Measurements from ENCODE around the gene C2orf74. TPM values are rescaled to one million over a fixed set of nuclear protein-coding genes. Genes with fewer than 3 reads are reported as not detected.

C2orf74 gene
- total RNA-seq, 1 experiment from 2014 or later = 8.0 TPM

DNA sequence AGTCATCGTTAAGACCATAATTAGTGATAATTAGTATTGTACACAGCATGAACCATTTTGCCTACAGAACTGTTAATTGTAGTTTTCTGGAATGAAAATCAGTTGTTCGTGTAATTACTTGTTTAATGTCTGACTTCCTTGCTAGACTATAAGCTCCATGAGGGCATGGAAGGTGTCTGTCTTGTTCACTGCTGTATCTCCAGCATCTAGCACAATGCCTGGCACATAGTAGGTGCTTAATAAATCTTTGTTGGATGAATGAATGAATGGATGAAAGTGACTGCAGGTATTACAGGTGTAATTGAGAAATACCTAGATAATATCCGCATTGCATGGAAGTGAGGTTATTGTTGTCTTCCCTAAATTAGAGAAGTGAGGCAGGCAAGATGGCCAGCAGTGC, 21.8 kb downstream of the C2orf74 start:
- Histone ChIP-seq H3K79me1 (ENCODE audit: insufficient read depth, low read depth, low read length, poor library complexity, severe bottlenecking) (no peaks in the 10 kb centered on the region), H4K20me1 (ENCODE audit: control insufficient read depth, insufficient read depth, insufficient read length) (no peaks in the 10 kb centered on the region), H3K27me3 (ENCODE audit: insufficient read depth, low read length) (no peaks in the 10 kb centered on the region), H2BK5ac (ENCODE audit: insufficient read length, low read length) (no peak overlapping the region), H3K14ac (ENCODE audit: insufficient read depth, low read length) (no peak overlapping the region), H3K18ac (ENCODE audit: insufficient read length, low read depth, low read length) (no peak overlapping the region), H2BK15ac (ENCODE audit: low read depth, low read length) (no peak overlapping the region), H3K79me2 (ENCODE audit: insufficient read depth, low read length) (no peaks in the 10 kb centered on the region), H2BK120ac (ENCODE audit: low read depth, low read length, poor library complexity, severe bottlenecking) (no peak overlapping the region), H2AFZ (ENCODE audit: low read length) (no peak overlapping the region), H3T11ph (ENCODE audit: low read length) (no peak overlapping the region), H4K8ac (replicated peaks; ENCODE audit: insufficient read length, low read depth, low read length) (no peak overlapping the region), H3K27ac (ENCODE audit: insufficient read length, low read depth, low read length) (no peak overlapping the region), H3K23ac (ENCODE audit: insufficient read length, low read depth, low read length) (no peak overlapping the region), H4K91ac (ENCODE audit: insufficient read length, low read depth, low read length) (no peak overlapping the region), H3K4ac (ENCODE audit: low read depth, low read length) (no peak overlapping the region), H4K5ac (ENCODE audit: insufficient read length, low read depth, low read length) (no peak overlapping the region), H3K9me3 (ENCODE audit: control insufficient read depth, low read depth, low read length) (no peaks in the 10 kb centered on the region), H3K4me2 (ENCODE audit: insufficient read depth, insufficient read length, low read length) (no peak overlapping the region), H3K56ac (ENCODE audit: insufficient read length, low read depth, low read length) (no peak overlapping the region), H3K4me1 (ENCODE audit: insufficient read depth, low read length) (peaks cover 8% of the 10 kb centered on the region; the same call in 1 of the 2 replicates), H2AK5ac (ENCODE audit: insufficient read length, low read length) (no peak overlapping the region), H3K23me2 (ENCODE audit: insufficient read length, low read depth, low read length, poor library complexity, severe bottlenecking) (no peaks in the 10 kb centered on the region), H3K9ac (ENCODE audit: extremely low read depth, insufficient read length, low read length) (no peak overlapping the region), H2BK12ac (ENCODE audit: insufficient read length, low read depth, low read length) (no peak overlapping the region), H2BK20ac (ENCODE audit: low read depth, low read length, poor library complexity, severe bottlenecking) (no peak overlapping the region)
- H3K27me3 Mint-ChIP-seq (ENCODE audit: low read depth) = no peaks in the 10 kb centered on the region
- H3K9me3 Mint-ChIP-seq = no peaks in the 10 kb centered on the region
- DNase-seq = no peak
- peaks cover 31 to 32% of the 10 kb centered on the region in 2 experiments for H3K4me1 Mint-ChIP-seq
- TF ChIP-seq CTCF (conservative IDR thresholded peaks at IDR 0.05) = no peak
- no peak overlapping the region for H3K4me3 Mint-ChIP-seq
- no CpG with 5 or more reads among the region's 3 CpGs for WGBS (ENCODE audit: extremely low coverage, insufficient read length, low lambda C conversion rate)
- H3K36me3 Mint-ChIP-seq (ENCODE audit: insufficient read depth in 1 of 3, low read depth in 3 of 3) = peaks cover 56 to 94% (median 89%) of the 10 kb centered on the region in 3 experiments; a peak in 6 of 7 replicates
- no peak overlapping the region for H3K27ac Mint-ChIP-seq

Data from H9 (cell line).